Endothelial cell of umbilical vein (primary cell): ENCODE data around the gene ZMYM1. TPM values are rescaled to one million over a fixed set of nuclear protein-coding genes. Genes with fewer than 3 reads are reported as not detected.

Experiments
- BruUV-seq: library from RNA; stranded (reverse); fragments of 400-500 nt; replicated peaks from 2 replicates; lab custom pipeline; 2021; lab: Mats Ljungman, UMichigan
- CTCF ChIA-PET: fragments of 300-600, 350-600 bp; sonication (Branson Sonifier 250); formaldehyde crosslinking; loops from one replicate; lab custom pipeline; 2021; ENCODE audit warnings: antibody characterized with exemption, inconsistent platforms; lab: Charles Lee
- POLR2A ChIA-PET: fragments of 300-600, 350-600 bp; sonication (Branson Sonifier 250); formaldehyde crosslinking; loops from one replicate; lab custom pipeline; 2021; ENCODE audit warnings: antibody characterized with exemption, inconsistent platforms; lab: Charles Lee
- DNase-seq: peaks from one replicate; pipeline ENCODE4 v3.0.0-alpha.2; 2011; ENCODE audit warnings: low read depth, low spot score
- FAIRE-seq: peaks from 2 replicates; lab custom pipeline; 2011; peaks lifted over from hg19 to GRCh38; lab: Jason Lieb, UNC
- H2AFZ ChIP-seq: 2 replicates; pipeline ENCODE4 v1.6.0; 2012; ENCODE audit warnings: low read depth, low read length, control low read depth, inconsistent platforms
- H3K27ac ChIP-seq: 2 replicates; pipeline ENCODE4 v1.5.1; 2011; ENCODE audit warnings: low read depth, mild to moderate bottlenecking, control low read depth, low read length, moderate library complexity; ENCODE audit not compliant: insufficient read depth
- H3K27me3 ChIP-seq, 2 experiments: 2 replicates each; pipeline versions ENCODE4 v1.6.0 to v1.6.1; 2011; ENCODE audit warnings: low read length in 2 of 2, mixed read lengths in 1 of 2; ENCODE audit not compliant: control insufficient read depth in 2 of 2, insufficient read depth in 2 of 2
- H3K36me3 ChIP-seq, 2 experiments: 2 replicates in 1 of 2; 3 replicates in 1 of 2; pipeline ENCODE4 v1.5.1; 2011; ENCODE audit warnings: low read length in 2 of 2, mild to moderate bottlenecking in 1 of 2, moderate library complexity in 1 of 2; ENCODE audit not compliant: control insufficient read depth in 2 of 2, insufficient read depth in 2 of 2; ENCODE audit errors: extremely low read depth in 1 of 2
- H3K4me1 ChIP-seq: 3 replicates; pipeline ENCODE4 v1.5.1; 2011; ENCODE audit warnings: mild to moderate bottlenecking, low read length; ENCODE audit not compliant: control insufficient read depth, insufficient read depth; ENCODE audit errors: extremely low read depth
- H3K4me2 ChIP-seq: 2 replicates; pipeline ENCODE4 v1.6.1; 2011; ENCODE audit warnings: low read length, control low read depth, mixed read lengths; ENCODE audit not compliant: insufficient read depth
- H3K4me3 ChIP-seq, 3 experiments: fragments of 200-600 bp in 1 of 3; sonication (generic), shearing (Covaris generic) in 1 of 3; replicated peaks in 1 of 3; 2 replicates each; pipeline ENCODE4 v1.5.1; 2011 to 2016; ENCODE audit warnings: control low read depth in 3 of 3, low read length in 3 of 3, mild to moderate bottlenecking in 2 of 3, inconsistent platforms in 1 of 3, low read depth in 1 of 3, moderate library complexity in 1 of 3; ENCODE audit not compliant: insufficient read depth in 1 of 3
- H3K79me2 ChIP-seq: 2 replicates; pipeline ENCODE4 v1.6.0; 2012; ENCODE audit warnings: low read length, inconsistent platforms; ENCODE audit not compliant: control insufficient read depth, insufficient read depth
- H3K9ac ChIP-seq: replicated peaks from 2 replicates; pipeline ENCODE3; 2011; ENCODE audit warnings: low read length, control low read depth; ENCODE audit not compliant: insufficient read depth; ENCODE audit errors: extremely low read depth
- H3K9me1 ChIP-seq: replicated peaks from 3 replicates; pipeline ENCODE4 v1.6.0; 2011; ENCODE audit warnings: mild to moderate bottlenecking, low read length; ENCODE audit not compliant: control insufficient read depth, insufficient read depth; ENCODE audit errors: extremely low read depth
- H3K9me3 ChIP-seq: replicated peaks from 2 replicates; pipeline ENCODE4 v1.5.1; 2012; ENCODE audit warnings: low read length, inconsistent platforms; ENCODE audit not compliant: control insufficient read depth, insufficient read depth
- H4K20me1 ChIP-seq: replicated peaks from 2 replicates; pipeline ENCODE3; 2011; ENCODE audit warnings: mild to moderate bottlenecking, low read length; ENCODE audit not compliant: control insufficient read depth, insufficient read depth; ENCODE audit errors: extremely low read depth
- EZH2 ChIP-seq: IDR thresholded peaks from 2 replicates; pipeline ENCODE4 v1.6.1; 2012; ENCODE audit warnings: borderline replicate concordance, low read depth, mild to moderate bottlenecking, moderate library complexity, low read length, inconsistent platforms; ENCODE audit not compliant: severe bottlenecking
- GATA2 ChIP-seq: IDR thresholded peaks from 2 replicates; pipeline ENCODE4 v1.7.0; 2011; ENCODE audit warnings: low read depth, mild to moderate bottlenecking, moderate library complexity, mixed read lengths, low read length; ENCODE audit not compliant: insufficient read length, insufficient read depth
- POLR2A ChIP-seq: IDR thresholded peaks from 2 replicates; pipeline ENCODE4 v1.6.1; 2012; ENCODE audit warnings: low read depth, mild to moderate bottlenecking, control low read depth, low read length
- POLR2AphosphoS5 ChIP-seq: IDR thresholded peaks from 2 replicates; pipeline ENCODE4 v1.6.1; 2012; ENCODE audit warnings: low read depth, mild to moderate bottlenecking, control low read depth, low read length, moderate library complexity; ENCODE audit not compliant: insufficient read depth
- dilution Hi-C: fragments of 300-500 bp; cut with MboI; formaldehyde crosslinking; loops from one replicate; pipeline ENCODE4 v1.15.0; 2019; ENCODE audit warnings: low sequenced_read_pairs; ENCODE audit not compliant: extremely low pct_ligation_motif_present
- intact Hi-C: fragments of 100-400 bp; cut with micrococcal nuclease; formaldehyde crosslinking; loops from one replicate; pipeline ENCODE4 v1.10.0; 2022
- polyA plus RNA-seq, 4 experiments: library from polyadenylated mRNA; depleted of rRNA in 3 of 4; stranded (reverse) in 3 of 4; unstranded in 1 of 4; fragments of >200 nt; gene quantifications; 2 replicates each; pipeline versions ENCODE4 v1.2.1 to v1.2.3, GENCODE V29; 2011 to 2012; ENCODE audit warnings: missing spikeins in 1 of 4
- total RNA-seq: library from RNA; stranded (reverse); gene quantifications from 2 replicates; pipeline ENCODE4 v1.2.3, GENCODE V29; 2021
- TF ChIP-seq, protein P1 (sequence below): IDR thresholded peaks from 2 replicates; pipeline ENCODE4 v1.6.1; 2011; ENCODE audit not compliant: insufficient read depth, insufficient read length

Gene ZMYM1
- total and polyA plus RNA-seq, 2 donors (not counting 3 experiments of a cell fraction or from before 2014, with no cell fraction given) = 5.8 to 21.4 TPM

GRCh38 chr1:35038723-35039122, 40.5 kb upstream of the ZMYM1 start:
- ChIA-PET CTCF (no interaction called here), POLR2A (no interaction called here)
- dilution Hi-C loops = no loop called here

DNA sequence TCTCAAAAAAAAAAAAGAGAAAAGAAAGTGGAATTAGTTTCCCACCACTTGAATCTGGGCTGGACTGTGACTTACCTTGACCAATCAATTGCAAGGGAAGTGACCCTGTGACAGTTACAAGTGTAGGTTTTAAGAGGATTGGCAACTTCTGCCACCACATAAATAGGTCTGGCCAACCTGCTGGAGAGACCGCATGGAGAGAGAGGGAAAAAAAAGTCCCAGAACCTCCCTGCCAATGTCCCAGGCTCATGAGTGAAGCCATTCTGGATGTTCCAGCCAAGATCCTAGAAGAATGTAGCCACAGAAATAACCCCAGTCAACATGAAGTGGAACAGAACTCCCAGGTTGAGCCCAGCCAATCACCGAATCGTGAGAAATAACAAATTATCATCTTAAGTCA, 35.7 kb upstream of the ZMYM1 start:
- H3K4me3 ChIP-seq = no peak overlapping the region
- ChIA-PET POLR2A (no interaction called here), CTCF (no interaction called here)
- FAIRE-seq (no peak), DNase-seq (no peak)
- no peak overlapping the region for H2AFZ ChIP-seq
- no peaks in the 10 kb centered on the region for H3K9me3 ChIP-seq
- no peaks in the 10 kb centered on the region for H4K20me1 ChIP-seq
- no peaks in the 10 kb centered on the region for H3K36me3 ChIP-seq
- intact Hi-C loops = no loop called here
- peaks cover 10% of the 10 kb centered on the region for H3K4me1 ChIP-seq
- dilution Hi-C loops = no loop called here
- no peak overlapping the region for H3K4me2 ChIP-seq
- no peaks in the 10 kb centered on the region for H3K27me3 ChIP-seq
- H3K9ac ChIP-seq = no peak overlapping the region
- no TSS peak for BruUV-seq
- TF ChIP-seq POLR2A (no peak), EZH2 (no peak), GATA2 (no peak)
- TF ChIP-seq, protein P1, sequence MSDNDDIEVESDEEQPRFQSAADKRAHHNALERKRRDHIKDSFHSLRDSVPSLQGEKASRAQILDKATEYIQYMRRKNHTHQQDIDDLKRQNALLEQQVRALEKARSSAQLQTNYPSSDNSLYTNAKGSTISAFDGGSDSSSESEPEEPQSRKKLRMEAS = no peak
- no peaks in the 10 kb centered on the region for H3K9me1 ChIP-seq
- no peaks in the 10 kb centered on the region for H3K79me2 ChIP-seq
- H3K27ac ChIP-seq = no peak overlapping the region

More at GRCh38 chr1:35038723-35039122, 40.5 kb upstream of the ZMYM1 start:
- FAIRE-seq (no peak), DNase-seq (no peak)
- Histone ChIP-seq H3K9ac (no peak overlapping the region), H3K27me3 (no peaks in the 10 kb centered on the region), H4K20me1 (no peaks in the 10 kb centered on the region), H3K4me3 (no peak overlapping the region), H3K9me3 (no peaks in the 10 kb centered on the region), H3K79me2 (no peaks in the 10 kb centered on the region), H2AFZ (no peak overlapping the region), H3K27ac (no peak overlapping the region), H3K36me3 (no peaks in the 10 kb centered on the region), H3K4me1 (no peaks in the 10 kb centered on the region), H3K9me1 (no peaks in the 10 kb centered on the region), H3K4me2 (no peak overlapping the region)
- intact Hi-C loops = no loop called here
- TF ChIP-seq POLR2AphosphoS5 = no peak
- no TSS peak for BruUV-seq
